Measurements from ENCODE around the gene RASAL2.
A peak's percentile ranks its signal among the peaks of the same experiment; 100 is the strongest.
"Not testable (repeated sequence)": the region's sequence is repeated elsewhere in the genome, so short reads cannot be mapped to it uniquely, and the experiment has no call there.

The RASAL2 gene

GRCh38 chr1:178241057-178241456 is 147.2 kb downstream of the RASAL2 start:
- no peak for DNase-seq

DNA sequence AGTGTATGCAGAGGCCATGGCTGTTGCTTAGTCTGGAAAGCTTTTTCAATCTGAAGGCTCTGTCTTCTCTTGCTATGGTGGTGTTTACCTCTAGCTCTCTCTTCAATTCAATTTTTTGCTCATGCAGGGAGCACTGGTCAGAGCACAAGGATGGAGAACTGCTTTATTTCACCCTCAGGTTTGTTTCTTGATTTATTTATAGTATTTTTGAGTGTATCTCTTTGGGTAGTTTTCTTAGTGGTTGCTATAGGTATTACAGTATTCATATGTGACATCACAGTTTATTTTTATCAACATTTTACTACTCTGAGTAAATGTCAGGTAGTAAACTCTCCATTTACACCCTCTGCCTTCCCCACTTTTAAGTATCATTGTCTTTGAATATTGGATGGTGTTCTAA is 147.9 kb downstream of the RASAL2 start:
- no peak for DNase-seq

GRCh38 chr1:178243119-178243518 is 149.2 kb downstream of the RASAL2 start:
- DNase-seq: no peak

DNA sequence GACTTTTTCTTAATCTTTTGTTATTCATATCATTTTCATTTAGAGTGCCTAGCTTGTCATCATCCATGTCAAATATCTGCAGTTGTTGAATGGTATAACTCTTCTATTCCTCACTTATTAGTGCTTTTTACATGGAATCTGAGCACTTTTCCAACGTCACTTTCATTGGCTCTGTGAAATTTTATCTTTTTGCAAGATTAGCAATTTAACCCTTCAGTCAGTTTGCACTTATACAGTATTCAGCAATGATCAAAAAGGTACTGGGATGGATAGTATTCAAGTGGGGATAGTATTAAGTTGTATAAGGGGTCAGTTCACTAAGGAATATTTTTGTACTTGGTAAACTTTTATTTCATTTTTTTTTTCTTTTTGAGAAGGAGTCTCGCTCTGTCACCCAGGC is 150.0 kb downstream of the RASAL2 start:
- no peak for DNase-seq

GRCh38 chr1:178248284-178248683 is 154.4 kb downstream of the RASAL2 start:
- not testable (repeated sequence) for DNase-seq

DNA sequence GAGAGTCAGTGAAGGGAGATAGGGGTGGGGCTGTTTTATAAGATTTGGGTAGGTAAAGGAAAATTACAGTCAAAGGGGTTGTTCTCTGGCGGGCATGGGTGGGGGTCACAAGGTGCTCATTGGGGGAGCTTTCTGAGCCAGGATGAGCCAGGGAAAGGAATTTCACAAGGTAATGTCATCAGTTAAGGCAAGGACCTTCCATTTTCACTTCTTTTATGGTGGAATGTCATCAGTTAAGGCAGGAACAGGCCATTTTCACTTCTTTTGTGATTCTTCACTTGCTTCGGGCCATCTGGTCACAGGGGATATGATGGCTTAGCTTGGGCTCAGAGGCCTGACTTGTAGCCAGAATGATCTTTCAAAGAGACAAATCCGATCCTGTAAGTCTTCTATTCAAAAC is 159.7 kb downstream of the RASAL2 start:
- not testable (repeated sequence) for DNase-seq

- no peak for DNase-seq
Measured at GRCh38 chr1:178254433-178254832, 160.5 kb downstream of the RASAL2 start.

DNA sequence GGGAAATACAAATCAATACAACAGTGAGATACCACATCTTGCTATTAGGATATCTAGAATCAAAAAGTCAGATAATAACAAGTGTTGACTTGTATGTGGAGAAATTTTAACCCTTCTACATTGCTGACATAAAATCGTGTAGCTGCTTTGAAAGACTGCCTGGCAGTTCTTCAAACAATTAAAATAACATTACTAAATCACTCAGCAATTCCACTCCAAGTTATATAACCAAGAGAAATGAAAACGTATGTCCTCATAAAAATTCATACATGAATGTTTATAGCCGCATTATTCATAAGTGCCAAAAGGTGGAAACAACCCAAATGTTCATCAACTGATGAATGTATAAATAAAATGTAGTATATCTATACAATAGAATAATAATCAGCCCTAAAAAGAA is 164.6 kb downstream of the RASAL2 start:
- no peak for DNase-seq

GRCh38 chr1:178262120-178262500 is 168.2 kb downstream of the RASAL2 start:
- peak; percentile 89 for DNase-seq

- DNase-seq: no peak
Measured at GRCh38 chr1:178263341-178263740, 169.4 kb downstream of the RASAL2 start.

GRCh38 chr1:178266113-178266512 is 172.2 kb downstream of the RASAL2 start:
- DNase-seq: no peak

- DNase-seq: no peak
Measured at GRCh38 chr1:178266619-178267066, 172.7 kb downstream of the RASAL2 start.

DNA sequence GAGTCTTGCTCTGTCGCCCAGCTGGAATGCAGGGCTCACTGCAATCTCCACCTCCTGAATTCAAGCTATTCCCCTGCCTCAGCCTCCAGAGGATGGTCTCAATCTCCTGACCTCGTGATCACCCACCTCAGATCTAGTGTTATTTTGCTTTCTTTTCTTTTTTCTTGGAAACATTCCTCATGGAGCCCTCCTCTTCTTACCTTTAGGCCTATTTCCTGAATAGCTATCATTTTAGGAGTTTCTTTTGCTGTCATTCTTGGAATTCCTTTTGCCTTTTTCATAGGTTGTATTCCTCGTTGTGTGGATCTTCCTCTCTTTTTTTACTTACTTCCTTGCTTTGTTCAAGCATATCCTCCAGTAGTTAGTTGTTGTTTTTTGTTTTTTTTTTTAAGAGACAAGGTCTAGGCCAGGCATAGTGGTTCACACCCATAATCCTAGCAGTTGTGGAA is 173.8 kb downstream of the RASAL2 start:
- DNase-seq: no peak

DNA sequence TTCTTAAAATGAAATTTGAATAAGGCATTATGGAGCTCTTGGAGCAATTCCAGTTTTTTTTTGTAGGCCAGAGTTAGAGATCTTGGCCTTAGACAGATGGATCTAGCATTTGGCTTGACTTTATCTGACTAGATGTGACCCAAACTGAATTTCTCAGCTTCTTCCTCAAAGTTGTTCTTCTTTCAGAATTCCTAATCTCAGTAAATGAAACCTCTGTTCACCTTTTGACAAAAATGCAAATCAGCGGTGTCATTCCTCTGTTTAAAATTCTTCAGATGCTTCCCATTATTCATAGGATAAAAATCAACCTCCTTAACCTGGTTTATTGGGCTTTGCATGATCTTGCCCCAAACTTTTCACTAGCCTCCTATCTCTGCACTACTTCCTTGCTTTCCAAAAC is 177.6 kb downstream of the RASAL2 start:
- no peak for DNase-seq

DNA sequence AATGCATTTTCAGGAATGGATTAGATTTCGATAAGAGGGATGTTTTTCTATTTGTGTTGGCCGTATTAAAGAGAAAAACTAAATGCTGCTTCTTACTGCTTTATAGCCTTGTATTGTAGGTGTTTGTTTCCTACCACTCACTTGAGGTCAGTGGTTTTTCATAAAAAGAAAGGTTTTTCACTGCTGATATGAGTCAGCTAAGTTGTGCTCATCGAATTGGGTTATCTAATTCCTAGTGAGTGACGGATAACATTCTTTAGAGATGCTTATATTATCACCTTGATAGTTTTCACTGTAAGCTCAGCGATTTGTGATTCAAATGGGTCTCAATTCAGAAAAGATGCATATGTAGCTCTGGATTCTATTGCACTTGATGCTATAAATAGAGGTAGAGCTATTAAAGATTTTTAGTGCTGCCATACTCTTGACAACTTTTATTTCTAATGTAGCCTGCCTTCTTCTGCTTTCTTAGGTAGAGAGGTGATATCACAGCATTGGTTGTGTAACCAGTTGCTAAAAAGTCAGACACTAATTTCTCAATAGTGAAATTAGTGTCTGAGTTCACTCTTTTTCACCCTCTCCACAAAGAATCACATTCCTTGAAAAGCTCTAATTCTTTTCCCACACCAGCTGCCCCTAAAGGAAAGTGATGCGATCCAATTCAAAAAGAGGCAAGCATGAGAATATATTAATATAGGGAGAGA is 180.0 kb downstream of the RASAL2 start:
- no peak for DNase-seq

- DNase-seq: no peak
Measured at GRCh38 chr1:178275049-178275448, 181.1 kb downstream of the RASAL2 start.

- no peak for DNase-seq
Measured at GRCh38 chr1:178275553-178275952, 181.6 kb downstream of the RASAL2 start.

GRCh38 chr1:178277793-178278530 is 184.1 kb downstream of the RASAL2 start:
- no peak for DNase-seq

- no peak for DNase-seq
Measured at GRCh38 chr1:178278916-178279686, 185.2 kb downstream of the RASAL2 start.

DNA sequence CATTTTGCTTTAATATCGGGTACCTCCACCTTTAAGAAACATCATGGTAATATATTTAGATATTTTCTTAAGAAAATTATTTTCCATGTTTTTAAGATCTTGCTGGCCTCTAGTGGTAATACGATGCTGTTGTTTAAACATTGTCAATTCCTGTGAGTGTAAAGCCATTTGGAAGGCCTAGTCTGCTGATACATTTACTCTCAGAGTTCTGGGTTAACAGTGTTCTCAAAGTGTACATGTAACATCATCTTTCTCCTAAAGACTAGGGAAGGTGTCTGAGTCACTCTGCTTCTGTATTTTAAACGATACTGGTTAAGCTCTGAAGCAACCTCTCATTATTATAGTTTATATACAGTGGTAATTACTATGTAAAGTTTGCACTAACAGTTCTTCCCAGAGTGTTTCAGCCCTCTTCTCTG is 189.1 kb downstream of the RASAL2 start:
- no peak for DNase-seq

- no peak for DNase-seq
Measured at GRCh38 chr1:178283409-178283808, 189.5 kb downstream of the RASAL2 start.

- DNase-seq: no peak
Measured at GRCh38 chr1:178284058-178284457, 190.2 kb downstream of the RASAL2 start.

DNA sequence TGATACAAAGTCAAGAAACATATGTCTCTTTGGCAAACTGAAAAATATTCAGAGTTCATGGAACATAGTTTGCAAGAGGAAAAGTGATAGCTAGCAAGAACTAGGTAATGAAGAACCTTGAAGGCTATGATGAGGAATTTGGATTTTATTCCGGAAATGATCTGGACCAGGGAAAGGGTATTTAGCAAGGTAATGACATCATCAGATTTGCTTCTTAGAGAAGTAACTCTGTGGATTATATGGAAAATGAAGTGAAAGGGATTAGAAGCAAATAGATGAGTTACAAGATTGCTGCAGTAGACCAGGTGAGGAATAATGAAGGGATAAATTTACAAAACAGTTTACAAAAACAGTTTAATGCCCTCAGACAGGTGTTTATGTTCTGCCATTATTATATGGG is 197.3 kb downstream of the RASAL2 start:
- no peak for DNase-seq

GRCh38 chr1:178294654-178295053 is 200.8 kb downstream of the RASAL2 start:
- DNase-seq: no peak
